ENCODE data around the gene CENPQ.

CENPQ gene

DNA sequence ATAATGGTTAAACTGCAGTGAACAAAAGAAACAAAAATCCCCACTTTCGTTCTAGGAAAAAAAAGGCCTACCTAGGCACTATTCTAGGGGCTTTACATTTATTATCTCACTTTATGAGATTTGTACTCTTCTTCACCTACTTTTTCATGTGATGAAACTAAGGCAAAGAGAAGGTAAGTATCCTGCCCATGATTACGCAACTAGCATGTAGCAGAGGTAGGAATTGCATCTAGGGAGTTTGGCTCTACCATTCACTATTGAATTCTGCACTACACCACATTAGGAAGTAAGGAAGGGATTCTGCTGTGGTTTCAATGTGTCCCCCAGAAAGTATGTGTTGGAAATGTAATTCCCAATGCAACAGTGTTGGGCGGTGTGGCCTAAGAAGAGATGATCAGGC lies 75.9 kb downstream of the CENPQ start:
- DNase-seq, result no peak
- no peak overlapping the region for H3K4me3 ChIP-seq (ENCODE audit: low read depth, low read length)
- peaks cover 23% of the 10 kb centered on the region for H3K27me3 ChIP-seq (ENCODE audit: insufficient read depth, low read depth, severe bottlenecking)

DNA sequence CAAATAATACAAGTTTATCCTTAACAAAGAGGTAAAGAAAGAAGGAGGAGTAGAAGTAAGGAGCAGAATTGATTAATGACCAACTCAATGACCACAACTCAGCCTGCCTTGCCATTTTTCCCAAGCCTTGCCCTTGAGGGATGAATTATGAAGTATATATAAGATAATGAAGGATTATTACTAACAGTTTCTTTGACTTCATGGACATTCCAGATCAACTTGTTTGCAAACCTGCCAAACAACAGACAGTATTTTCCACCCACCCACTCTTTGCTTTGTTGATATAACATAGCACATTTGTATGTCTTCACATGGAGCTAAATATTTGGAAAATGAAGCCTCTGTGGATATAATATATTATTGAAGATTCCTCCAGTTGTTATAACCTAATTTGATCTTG lies 77.4 kb downstream of the CENPQ start:
- Histone ChIP-seq H3K27ac (no peak overlapping the region), H3K4me3 (ENCODE audit: low read depth, low read length) (no peak overlapping the region), H3K9me3 (ENCODE audit: severe bottlenecking) (no peaks in the 10 kb centered on the region), H3K27me3 (ENCODE audit: insufficient read depth, low read depth, severe bottlenecking) (peaks cover 31% of the 10 kb centered on the region), H3K36me3 (no peaks in the 10 kb centered on the region)
- TF ChIP-seq, protein P1, sequence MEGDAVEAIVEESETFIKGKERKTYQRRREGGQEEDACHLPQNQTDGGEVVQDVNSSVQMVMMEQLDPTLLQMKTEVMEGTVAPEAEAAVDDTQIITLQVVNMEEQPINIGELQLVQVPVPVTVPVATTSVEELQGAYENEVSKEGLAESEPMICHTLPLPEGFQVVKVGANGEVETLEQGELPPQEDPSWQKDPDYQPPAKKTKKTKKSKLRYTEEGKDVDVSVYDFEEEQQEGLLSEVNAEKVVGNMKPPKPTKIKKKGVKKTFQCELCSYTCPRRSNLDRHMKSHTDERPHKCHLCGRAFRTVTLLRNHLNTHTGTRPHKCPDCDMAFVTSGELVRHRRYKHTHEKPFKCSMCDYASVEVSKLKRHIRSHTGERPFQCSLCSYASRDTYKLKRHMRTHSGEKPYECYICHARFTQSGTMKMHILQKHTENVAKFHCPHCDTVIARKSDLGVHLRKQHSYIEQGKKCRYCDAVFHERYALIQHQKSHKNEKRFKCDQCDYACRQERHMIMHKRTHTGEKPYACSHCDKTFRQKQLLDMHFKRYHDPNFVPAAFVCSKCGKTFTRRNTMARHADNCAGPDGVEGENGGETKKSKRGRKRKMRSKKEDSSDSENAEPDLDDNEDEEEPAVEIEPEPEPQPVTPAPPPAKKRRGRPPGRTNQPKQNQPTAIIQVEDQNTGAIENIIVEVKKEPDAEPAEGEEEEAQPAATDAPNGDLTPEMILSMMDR (IDR thresholded peaks at IDR 0.05; ENCODE audit: low read depth, low read length), result no peak
- no peak for DNase-seq

More for the DNA sequence above, 75.9 kb downstream of the CENPQ start:
- no peaks in the 10 kb centered on the region for H3K9me3 ChIP-seq (ENCODE audit: severe bottlenecking)
- TF ChIP-seq, protein P1 (IDR thresholded peaks at IDR 0.05; ENCODE audit: low read depth, low read length), result no peak
- H3K27ac ChIP-seq, result no peak overlapping the region
- H3K36me3 ChIP-seq, result no peaks in the 10 kb centered on the region

DNA sequence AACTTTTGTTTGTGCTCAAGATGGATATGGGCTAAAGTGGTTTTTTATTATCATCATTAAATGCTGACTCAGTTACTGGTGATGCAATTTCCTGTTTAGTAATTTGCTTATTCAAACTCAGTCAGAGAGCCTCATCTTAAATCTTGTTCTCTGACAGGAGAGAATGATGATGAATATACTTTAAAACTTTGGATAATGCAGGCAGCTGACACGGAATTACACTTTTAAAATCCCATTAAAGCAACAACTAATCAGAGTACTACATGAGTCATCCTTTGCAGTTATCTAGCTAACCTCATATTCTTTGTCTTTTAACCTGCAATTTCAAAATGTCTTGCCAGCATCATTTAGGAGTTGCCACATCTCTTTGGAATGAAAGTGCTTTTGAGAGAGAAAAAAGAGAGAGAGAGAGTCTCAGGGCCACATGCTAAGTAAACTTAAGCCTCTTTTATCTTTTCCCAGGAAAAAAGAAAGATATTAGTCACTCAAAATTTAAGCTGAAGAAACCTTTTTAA lies 78.1 kb downstream of the CENPQ start:
- Histone ChIP-seq H3K27ac (no peak overlapping the region), H3K36me3 (no peaks in the 10 kb centered on the region), H3K27me3 (ENCODE audit: insufficient read depth, low read depth, severe bottlenecking) (peaks cover 34% of the 10 kb centered on the region), H3K4me3 (ENCODE audit: low read depth, low read length) (no peak overlapping the region), H3K9me3 (ENCODE audit: severe bottlenecking) (no peaks in the 10 kb centered on the region)
- TF ChIP-seq, protein P1 (IDR thresholded peaks at IDR 0.05; ENCODE audit: low read depth, low read length), result no peak
- no peak for DNase-seq

DNA sequence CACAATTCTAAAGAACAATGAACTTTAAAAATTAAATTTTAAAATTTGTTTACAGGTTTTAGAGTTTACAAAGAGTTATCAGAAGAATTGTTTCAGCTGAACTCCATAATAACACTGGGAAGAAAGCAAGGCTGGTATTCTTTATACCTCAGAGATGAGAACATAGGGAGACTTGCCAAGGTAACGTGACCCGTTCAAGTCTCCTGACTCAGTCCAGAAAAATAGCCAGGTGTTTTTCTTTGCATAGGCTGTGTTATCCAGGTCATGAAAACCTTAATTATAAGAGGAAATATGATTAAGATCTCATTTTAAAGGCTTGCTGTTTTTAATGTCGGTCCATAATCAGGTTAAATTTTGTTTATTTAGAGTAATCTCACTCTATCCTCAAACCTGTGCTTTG lies 78.8 kb downstream of the CENPQ start:
- no peaks in the 10 kb centered on the region for H3K36me3 ChIP-seq
- peaks cover 36% of the 10 kb centered on the region for H3K27me3 ChIP-seq (ENCODE audit: insufficient read depth, low read depth, severe bottlenecking)
- no peaks in the 10 kb centered on the region for H3K9me3 ChIP-seq (ENCODE audit: severe bottlenecking)
- H3K27ac ChIP-seq, result no peak overlapping the region
- TF ChIP-seq, protein P1 (IDR thresholded peaks at IDR 0.05; ENCODE audit: low read depth, low read length), result no peak
- DNase-seq, result no peak
- no peak overlapping the region for H3K4me3 ChIP-seq (ENCODE audit: low read depth, low read length)
